ENCODE data around the gene TBC1D17.

The TBC1D17 gene

GRCh38 chr19:49881672-49882394 lies 4.3 kb downstream of the TBC1D17 start:
- H3K4me3 ChIP-seq (ENCODE audit: low read length): no peak overlapping the region
- no peak overlapping the region for H3K9ac ChIP-seq (ENCODE audit: low read depth, low read length)
- peaks cover 70% of the 10 kb centered on the region for H3K36me3 ChIP-seq (ENCODE audit: insufficient read depth, low read depth, low read length)
- H3K27me3 ChIP-seq (ENCODE audit: insufficient read depth, low read length): no peaks in the 10 kb centered on the region
- peaks cover 6% of the 10 kb centered on the region; the same call in 1 of the 2 replicates for H3K4me1 ChIP-seq (ENCODE audit: insufficient read depth, low read length)
- H3K27ac ChIP-seq (ENCODE audit: low read length): no peak overlapping the region
- no peaks in the 10 kb centered on the region for H3K9me3 ChIP-seq (ENCODE audit: insufficient read depth, low read depth, low read length)

GRCh38 chr19:49882643-49883042 lies 5.1 kb downstream of the TBC1D17 start:
- no peak overlapping the region for H3K27ac ChIP-seq (ENCODE audit: low read length)
- H3K4me1 ChIP-seq (ENCODE audit: insufficient read depth, low read length): peaks cover 6% of the 10 kb centered on the region; the same call in 1 of the 2 replicates
- H3K9ac ChIP-seq (ENCODE audit: low read depth, low read length): no peak overlapping the region
- no peak overlapping the region for H3K4me3 ChIP-seq (ENCODE audit: low read length)
- peaks cover 74% of the 10 kb centered on the region for H3K36me3 ChIP-seq (ENCODE audit: insufficient read depth, low read depth, low read length)
- H3K9me3 ChIP-seq (ENCODE audit: insufficient read depth, low read depth, low read length): no peaks in the 10 kb centered on the region
- no peaks in the 10 kb centered on the region for H3K27me3 ChIP-seq (ENCODE audit: insufficient read depth, low read length)

- Histone ChIP-seq H3K4me3 (ENCODE audit: low read length) (no peak overlapping the region), H3K27me3 (ENCODE audit: insufficient read depth, low read length) (no peaks in the 10 kb centered on the region), H3K27ac (ENCODE audit: low read length) (no peak overlapping the region), H3K9me3 (ENCODE audit: insufficient read depth, low read depth, low read length) (no peaks in the 10 kb centered on the region), H3K36me3 (ENCODE audit: insufficient read depth, low read depth, low read length) (peaks cover 74% of the 10 kb centered on the region), H3K9ac (ENCODE audit: low read depth, low read length) (no peak overlapping the region), H3K4me1 (ENCODE audit: insufficient read depth, low read length) (peaks cover 6% of the 10 kb centered on the region; the same call in 1 of the 2 replicates)
Observed at GRCh38 chr19:49883094-49883493, 5.6 kb downstream of the TBC1D17 start.

GRCh38 chr19:49884109-49884508 lies 6.6 kb downstream of the TBC1D17 start:
- Histone ChIP-seq H3K27me3 (ENCODE audit: insufficient read depth, low read length) (peaks cover 5% of the 10 kb centered on the region), H3K4me3 (ENCODE audit: low read length) (no peak overlapping the region), H3K9ac (ENCODE audit: low read depth, low read length) (no peak overlapping the region), H3K36me3 (ENCODE audit: insufficient read depth, low read depth, low read length) (peaks cover 67% of the 10 kb centered on the region), H3K9me3 (ENCODE audit: insufficient read depth, low read depth, low read length) (no peaks in the 10 kb centered on the region), H3K4me1 (ENCODE audit: insufficient read depth, low read length) (no peaks in the 10 kb centered on the region), H3K27ac (ENCODE audit: low read length) (no peak overlapping the region)

- H3K9ac ChIP-seq (ENCODE audit: low read depth, low read length): no peak overlapping the region
- no peak overlapping the region for H3K27ac ChIP-seq (ENCODE audit: low read length)
- peaks cover 12% of the 10 kb centered on the region for H3K27me3 ChIP-seq (ENCODE audit: insufficient read depth, low read length)
- peaks cover 62% of the 10 kb centered on the region for H3K36me3 ChIP-seq (ENCODE audit: insufficient read depth, low read depth, low read length)
- H3K4me3 ChIP-seq (ENCODE audit: low read length): no peak overlapping the region
- no peaks in the 10 kb centered on the region; the same call in 1 of the 2 replicates for H3K9me3 ChIP-seq (ENCODE audit: insufficient read depth, low read depth, low read length)
- H3K4me1 ChIP-seq (ENCODE audit: insufficient read depth, low read length): no peaks in the 10 kb centered on the region
Observed at GRCh38 chr19:49884760-49885159, 7.3 kb downstream of the TBC1D17 start.

GRCh38 chr19:49887037-49887664 lies 9.6 kb downstream of the TBC1D17 start:
- Histone ChIP-seq H3K4me3 (ENCODE audit: low read length) (no peak overlapping the region), H3K27ac (ENCODE audit: low read length) (no peak overlapping the region), H3K4me1 (ENCODE audit: insufficient read depth, low read length) (no peaks in the 10 kb centered on the region), H3K9ac (ENCODE audit: low read depth, low read length) (no peak overlapping the region), H3K27me3 (ENCODE audit: insufficient read depth, low read length) (peaks cover 23% of the 10 kb centered on the region), H3K36me3 (ENCODE audit: insufficient read depth, low read depth, low read length) (peaks cover 39% of the 10 kb centered on the region), H3K9me3 (ENCODE audit: insufficient read depth, low read depth, low read length) (no peaks in the 10 kb centered on the region; the same call in 1 of the 2 replicates)

GRCh38 chr19:49887665-49888509 lies 10.4 kb downstream of the TBC1D17 start:
- Histone ChIP-seq H3K9me3 (ENCODE audit: insufficient read depth, low read depth, low read length) (no peaks in the 10 kb centered on the region; the same call in 1 of the 2 replicates), H3K4me1 (ENCODE audit: insufficient read depth, low read length) (no peaks in the 10 kb centered on the region), H3K27ac (ENCODE audit: low read length) (no peak overlapping the region), H3K9ac (ENCODE audit: low read depth, low read length) (no peak overlapping the region), H3K4me3 (ENCODE audit: low read length) (no peak overlapping the region), H3K36me3 (ENCODE audit: insufficient read depth, low read depth, low read length) (peaks cover 32% of the 10 kb centered on the region), H3K27me3 (ENCODE audit: insufficient read depth, low read length) (peaks cover 28% of the 10 kb centered on the region)

GRCh38 chr19:49888510-49888824 lies 11.0 kb downstream of the TBC1D17 start:
- peaks cover 26% of the 10 kb centered on the region for H3K36me3 ChIP-seq (ENCODE audit: insufficient read depth, low read depth, low read length)
- H3K4me3 ChIP-seq (ENCODE audit: low read length): no peak overlapping the region
- H3K27me3 ChIP-seq (ENCODE audit: insufficient read depth, low read length): peaks cover 30% of the 10 kb centered on the region
- no peak overlapping the region for H3K27ac ChIP-seq (ENCODE audit: low read length)
- no peak overlapping the region for H3K9ac ChIP-seq (ENCODE audit: low read depth, low read length)
- no peaks in the 10 kb centered on the region for H3K4me1 ChIP-seq (ENCODE audit: insufficient read depth, low read length)
- no peaks in the 10 kb centered on the region; the same call in 1 of the 2 replicates for H3K9me3 ChIP-seq (ENCODE audit: insufficient read depth, low read depth, low read length)

- no peak overlapping the region for H3K9ac ChIP-seq (ENCODE audit: low read depth, low read length)
- H3K9me3 ChIP-seq (ENCODE audit: insufficient read depth, low read depth, low read length): no peaks in the 10 kb centered on the region; the same call in 1 of the 2 replicates
- no peak overlapping the region for H3K27ac ChIP-seq (ENCODE audit: low read length)
- H3K4me3 ChIP-seq (ENCODE audit: low read length): no peak overlapping the region
- H3K27me3 ChIP-seq (ENCODE audit: insufficient read depth, low read length): peaks cover 30% of the 10 kb centered on the region
- H3K4me1 ChIP-seq (ENCODE audit: insufficient read depth, low read length): no peaks in the 10 kb centered on the region
- peaks cover 19% of the 10 kb centered on the region for H3K36me3 ChIP-seq (ENCODE audit: insufficient read depth, low read depth, low read length)
Observed at GRCh38 chr19:49889038-49889686, 11.7 kb downstream of the TBC1D17 start.

- H3K27me3 ChIP-seq (ENCODE audit: insufficient read depth, low read length): peaks cover 30% of the 10 kb centered on the region
- H3K36me3 ChIP-seq (ENCODE audit: insufficient read depth, low read depth, low read length): peaks cover 13% of the 10 kb centered on the region
- H3K27ac ChIP-seq (ENCODE audit: low read length): no peak overlapping the region
- H3K9me3 ChIP-seq (ENCODE audit: insufficient read depth, low read depth, low read length): no peaks in the 10 kb centered on the region; the same call in 1 of the 2 replicates
- peak overlapping the region; percentile 56; the same call in 1 of the 2 replicates for H3K4me3 ChIP-seq (ENCODE audit: low read length)
- H3K4me1 ChIP-seq (ENCODE audit: insufficient read depth, low read length): no peaks in the 10 kb centered on the region
- no peak overlapping the region for H3K9ac ChIP-seq (ENCODE audit: low read depth, low read length)
Observed at GRCh38 chr19:49889687-49890348, 12.3 kb downstream of the TBC1D17 start.
